GM12872 (cell line): ENCODE measurements around the gene ROBO1.

ENCODE experiments used
- CTCF ChIP-seq: IDR thresholded peaks from 3 replicates; pipeline ENCODE4 v1.5.1; 2011; ENCODE audit warnings: low read depth, mild to moderate bottlenecking, low read length, moderate library complexity; ENCODE audit not compliant: insufficient read depth

Gene ROBO1

DNA sequence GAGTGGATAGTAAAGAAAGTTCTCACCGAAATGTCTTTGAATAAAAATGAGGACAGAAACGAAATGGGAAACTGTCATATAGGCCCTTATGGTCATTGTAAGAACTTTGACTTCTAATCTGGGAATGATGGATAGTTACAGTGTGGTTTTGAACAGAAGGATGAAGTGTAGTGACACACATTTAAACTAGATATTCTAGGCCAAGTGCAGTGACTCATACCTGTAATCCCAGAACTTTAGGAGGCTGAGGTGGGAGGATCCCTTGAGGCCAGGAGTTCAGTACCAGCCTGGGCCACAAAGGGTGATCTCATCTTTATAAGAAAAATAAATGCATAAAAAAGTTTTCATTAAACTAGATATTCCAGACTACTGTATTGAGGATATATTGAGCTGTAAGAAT is 452.8 kb downstream of the ROBO1 start:
- no peak for TF ChIP-seq CTCF

GRCh38 chr3:79314544-79314943 is 453.3 kb downstream of the ROBO1 start:
- TF ChIP-seq CTCF: no peak

- no peak for TF ChIP-seq CTCF
Observed at GRCh38 chr3:79310016-79310415, 457.8 kb downstream of the ROBO1 start.

GRCh38 chr3:79306934-79307570 is 460.7 kb downstream of the ROBO1 start:
- TF ChIP-seq CTCF: no peak

GRCh38 chr3:79297245-79297960 is 470.4 kb downstream of the ROBO1 start:
- TF ChIP-seq CTCF: no peak

- no peak for TF ChIP-seq CTCF
Observed at GRCh38 chr3:79286882-79287281, 480.9 kb downstream of the ROBO1 start.

DNA sequence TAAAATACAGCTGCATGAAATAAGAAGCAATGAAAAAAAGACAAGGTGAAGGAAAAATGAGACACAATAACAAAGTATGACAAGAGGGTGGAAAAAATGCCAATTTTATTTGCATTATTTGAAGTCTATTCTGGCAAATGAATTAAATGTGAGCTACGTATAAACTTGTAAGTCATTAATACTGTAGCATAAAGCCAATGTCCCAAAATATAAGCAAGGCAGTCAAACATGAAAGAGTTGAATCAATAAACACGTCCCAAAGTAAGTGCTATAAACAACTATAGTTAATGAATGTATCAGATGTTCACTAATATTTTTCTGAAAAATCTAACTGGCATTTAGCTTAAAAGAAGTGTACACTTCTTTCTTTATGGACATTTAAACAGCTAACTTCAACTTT is 481.9 kb downstream of the ROBO1 start:
- TF ChIP-seq CTCF: no peak
